ENCODE results near the gene VANGL1.

VANGL1 gene

DNA sequence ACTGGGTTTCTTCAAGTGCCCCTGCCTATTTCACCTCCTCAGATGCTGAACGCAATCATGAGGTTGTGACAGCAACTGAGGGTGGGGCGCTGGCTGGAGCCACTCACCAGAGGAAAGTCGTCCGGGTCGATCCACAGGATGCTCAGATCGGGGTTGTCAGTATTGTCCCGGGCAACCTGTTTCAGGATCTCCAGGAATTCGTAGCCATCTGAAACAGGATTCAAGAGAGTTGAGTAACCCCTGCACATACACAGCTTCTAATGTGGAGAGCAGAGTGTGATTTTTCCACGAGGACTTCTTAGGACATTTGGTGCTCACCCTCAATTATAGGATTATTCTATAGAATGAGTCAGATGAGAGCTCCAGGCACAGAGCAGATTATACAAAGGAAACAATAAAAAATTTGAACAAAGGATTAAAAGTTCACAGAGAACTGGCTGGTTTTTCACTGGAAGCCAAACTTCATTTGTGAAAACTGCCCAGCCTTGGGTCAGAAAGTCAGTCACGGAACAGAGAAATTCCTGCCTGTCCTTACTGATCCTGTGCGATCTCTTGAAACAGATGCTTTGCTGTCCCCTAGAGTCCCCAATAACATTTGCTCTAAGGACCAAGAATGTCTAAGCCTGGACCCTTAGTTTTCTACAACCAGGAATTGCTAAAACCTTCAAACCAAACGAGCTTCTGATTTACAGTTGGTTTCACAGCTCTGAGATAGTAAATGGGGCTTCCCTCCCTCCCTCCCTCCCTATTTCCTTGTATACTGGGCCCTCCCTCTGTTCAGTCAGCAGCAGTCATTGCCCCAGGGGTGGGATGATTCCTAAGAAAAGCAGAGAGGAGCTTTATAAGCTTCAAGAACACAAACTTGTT, 63.5 kb downstream of the VANGL1 start:
- no peak for DNase-seq (ENCODE audit: low read depth)

DNA sequence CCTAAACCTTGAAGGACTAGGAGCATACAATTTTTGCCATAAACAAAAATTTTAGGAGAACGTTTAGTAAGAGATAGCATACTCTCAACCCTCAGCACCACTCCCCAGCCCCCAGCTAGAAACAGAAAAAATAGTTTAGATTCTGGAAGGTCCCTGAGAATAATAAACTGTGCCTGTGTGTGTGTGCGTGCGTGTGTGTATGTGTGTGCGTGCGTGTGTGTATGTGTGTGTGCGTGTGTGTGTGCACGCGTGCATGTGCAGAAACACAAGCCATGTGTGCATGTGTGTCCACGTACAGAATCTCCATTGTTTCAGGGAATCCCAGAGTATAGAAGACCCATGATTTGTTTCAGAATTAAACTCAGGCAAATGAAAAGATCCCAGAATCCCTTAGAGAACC, 64.2 kb downstream of the VANGL1 start:
- no peak for DNase-seq (ENCODE audit: low read depth)

DNA sequence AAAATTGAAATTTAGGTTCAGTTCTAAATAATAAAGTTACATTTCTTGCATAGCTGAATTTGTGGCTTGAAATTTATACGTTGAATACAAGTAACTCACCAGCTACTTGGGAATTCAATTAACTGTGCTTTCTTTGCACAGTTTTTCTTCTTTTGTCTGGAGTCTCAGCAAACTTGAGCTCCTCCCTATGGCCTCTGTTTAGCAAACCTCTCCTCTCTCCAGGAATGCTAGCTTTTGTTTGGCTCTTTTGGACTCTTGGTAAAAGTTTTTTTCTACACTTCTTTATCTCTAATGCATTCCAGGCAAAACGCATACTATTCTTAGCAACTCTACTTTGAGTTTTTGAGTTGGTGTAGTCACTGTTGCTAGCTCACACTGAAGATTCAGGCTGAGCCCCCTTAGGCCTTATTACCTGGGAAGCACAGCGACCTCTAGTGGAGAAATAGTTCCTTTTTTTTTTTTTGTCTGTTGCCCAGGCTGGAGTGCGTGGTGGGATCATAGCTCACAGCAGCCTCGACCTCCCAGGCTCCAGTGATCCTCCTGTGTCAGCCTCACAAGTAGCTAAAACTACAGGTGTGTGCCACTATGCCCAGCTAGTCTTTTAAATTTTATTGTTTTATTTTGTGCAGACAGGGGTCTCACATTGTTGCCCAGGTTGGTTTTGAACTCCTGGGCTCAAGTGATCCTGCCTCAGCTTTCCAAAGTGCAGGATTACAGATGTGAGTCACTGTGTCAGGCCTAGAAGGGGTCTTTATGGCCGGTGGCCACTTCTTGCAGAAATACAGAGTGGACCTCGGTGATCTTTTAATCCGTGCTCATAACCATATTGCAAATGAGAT, 65.0 kb downstream of the VANGL1 start:
- no peak for DNase-seq (ENCODE audit: low read depth)

DNA sequence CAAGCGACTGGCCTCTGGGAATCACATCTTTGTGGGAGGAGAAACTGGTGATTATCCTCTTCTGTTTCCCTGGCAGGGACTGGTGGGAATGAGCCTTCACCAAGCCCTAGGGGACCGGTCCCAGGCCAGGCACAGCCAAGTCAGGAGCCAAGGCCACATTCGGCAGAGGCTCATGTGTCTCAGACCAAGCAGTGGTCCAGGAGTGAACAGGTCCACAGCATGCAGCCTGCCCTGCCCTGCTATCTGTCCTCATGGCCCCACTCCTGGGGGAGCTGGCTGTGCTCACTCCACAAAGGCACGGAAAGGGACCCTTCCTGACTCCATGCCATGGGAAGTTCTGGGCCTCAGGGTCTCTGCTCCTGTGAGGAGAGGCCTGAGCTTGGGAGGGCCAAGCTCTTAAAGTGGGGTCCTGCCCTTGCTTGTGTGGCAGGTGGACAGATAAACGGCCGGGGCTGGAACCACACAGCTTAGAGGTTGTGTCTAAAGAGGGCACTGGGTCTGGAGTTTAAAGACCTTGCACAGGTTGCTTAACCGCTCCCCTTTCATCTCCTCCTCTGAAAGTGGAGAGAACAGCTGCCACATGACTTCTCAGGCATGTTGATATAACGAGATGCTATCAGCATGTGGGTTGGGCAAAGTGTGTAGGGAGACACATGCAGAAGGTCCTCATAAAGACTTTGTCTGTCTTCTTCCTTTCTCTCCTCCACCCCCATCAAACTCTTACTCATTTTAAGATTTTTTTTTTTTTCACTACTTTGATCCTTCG, 69.3 kb downstream of the VANGL1 start:
- no peak for DNase-seq (ENCODE audit: low read depth)

DNA sequence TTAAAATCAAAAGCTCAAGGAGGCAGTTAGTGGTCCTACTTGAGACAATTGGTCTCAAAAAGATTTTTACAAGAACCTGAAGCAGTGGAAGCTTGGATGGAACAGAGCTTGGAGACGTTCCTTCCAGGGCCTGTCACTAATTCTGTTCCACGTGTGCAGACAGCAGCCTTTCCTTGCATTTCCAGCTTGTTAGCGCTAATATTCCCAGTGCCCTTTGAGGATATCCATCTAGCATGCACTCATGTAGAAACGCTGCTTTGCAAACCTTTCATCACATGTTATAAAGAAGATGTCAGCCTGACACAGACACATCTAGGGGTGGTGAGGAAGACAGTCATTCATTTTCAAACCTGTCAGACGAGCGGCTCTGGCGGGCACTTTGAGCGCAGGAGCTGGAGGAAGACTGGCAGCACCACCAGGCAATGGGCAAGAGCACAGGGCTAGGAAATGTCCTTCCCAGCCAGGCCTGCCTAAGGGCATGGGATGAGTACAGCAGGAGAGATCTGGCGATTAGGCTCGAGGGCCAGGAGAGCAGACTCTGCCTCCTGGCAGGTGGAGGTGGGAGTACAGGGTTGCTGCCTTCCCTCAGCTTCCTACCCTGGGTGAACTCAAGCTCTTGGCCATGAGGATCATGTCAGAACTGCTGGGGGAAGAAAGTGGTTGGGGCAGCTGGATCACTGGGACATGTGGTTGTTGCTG, 71.3 kb downstream of the VANGL1 start:
- no peak for DNase-seq (ENCODE audit: low read depth)

DNA sequence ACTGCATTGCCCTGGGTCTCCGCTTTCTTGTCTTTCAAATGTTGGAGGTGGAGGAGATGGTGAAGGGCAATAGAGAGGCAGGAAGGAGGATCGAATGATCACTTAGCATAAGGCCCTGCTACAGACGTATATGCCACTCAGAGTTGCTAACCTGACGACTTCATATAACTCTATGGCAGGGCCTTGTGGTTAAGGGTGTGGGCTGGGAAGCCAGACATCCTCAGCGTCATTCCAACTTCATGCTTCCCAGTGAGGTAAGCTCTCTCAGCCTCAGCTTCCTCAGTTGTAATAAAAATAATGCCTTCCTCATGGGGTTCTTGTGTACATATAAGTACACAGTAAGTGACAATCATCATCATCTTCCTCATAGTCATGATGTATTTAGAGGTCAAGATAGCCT, 72.1 kb downstream of the VANGL1 start:
- no peak for DNase-seq (ENCODE audit: low read depth)

DNA sequence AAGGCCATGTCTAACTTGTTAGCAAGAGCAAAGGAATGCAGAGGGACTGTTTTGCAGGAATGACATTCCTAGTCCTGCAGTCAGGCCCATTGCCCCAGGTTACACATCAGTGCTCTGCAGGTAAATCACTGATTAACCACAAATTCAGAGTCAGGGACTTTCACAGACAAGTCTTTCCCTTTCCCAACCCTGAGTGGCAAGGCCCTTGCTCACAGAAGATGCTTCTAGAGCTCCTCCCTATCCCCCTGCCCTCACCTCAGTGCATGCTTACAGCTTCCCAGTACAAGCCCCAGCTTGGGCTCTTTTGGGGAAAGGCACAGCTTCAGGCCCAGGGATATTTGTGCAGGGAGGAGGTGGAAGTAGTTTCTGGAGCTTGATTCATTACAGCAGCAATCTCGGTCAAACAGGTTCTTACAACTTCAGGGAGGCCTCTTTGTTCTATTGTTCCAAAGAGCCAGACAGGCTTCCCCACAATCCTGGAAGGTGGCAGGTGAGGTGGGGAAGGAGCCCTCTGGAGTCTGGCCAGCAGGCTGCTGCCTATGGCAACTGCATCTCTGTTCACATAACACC, 72.9 kb downstream of the VANGL1 start:
- DNase-seq (ENCODE audit: low read depth) = no peak

DNA sequence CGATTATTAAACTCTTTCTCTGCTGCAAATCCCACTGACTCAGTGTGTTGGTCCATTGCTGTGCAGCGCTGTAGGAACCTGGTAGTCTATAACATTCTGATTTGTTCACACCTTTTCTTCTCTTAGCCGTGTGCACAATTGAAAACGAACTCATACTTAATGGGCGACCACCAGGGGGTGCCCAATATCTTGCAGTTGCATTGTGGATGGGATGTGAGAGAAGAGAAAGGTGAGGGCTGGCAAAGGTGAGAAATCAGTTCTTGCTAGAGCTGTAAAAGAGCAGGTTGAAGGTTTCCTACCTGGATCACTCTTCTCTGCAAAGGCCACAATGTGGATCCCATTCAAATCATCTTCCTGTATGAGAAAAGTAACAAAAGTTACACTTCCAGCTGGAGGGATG, 75.8 kb downstream of the VANGL1 start:
- no peak for DNase-seq (ENCODE audit: low read depth)

DNA sequence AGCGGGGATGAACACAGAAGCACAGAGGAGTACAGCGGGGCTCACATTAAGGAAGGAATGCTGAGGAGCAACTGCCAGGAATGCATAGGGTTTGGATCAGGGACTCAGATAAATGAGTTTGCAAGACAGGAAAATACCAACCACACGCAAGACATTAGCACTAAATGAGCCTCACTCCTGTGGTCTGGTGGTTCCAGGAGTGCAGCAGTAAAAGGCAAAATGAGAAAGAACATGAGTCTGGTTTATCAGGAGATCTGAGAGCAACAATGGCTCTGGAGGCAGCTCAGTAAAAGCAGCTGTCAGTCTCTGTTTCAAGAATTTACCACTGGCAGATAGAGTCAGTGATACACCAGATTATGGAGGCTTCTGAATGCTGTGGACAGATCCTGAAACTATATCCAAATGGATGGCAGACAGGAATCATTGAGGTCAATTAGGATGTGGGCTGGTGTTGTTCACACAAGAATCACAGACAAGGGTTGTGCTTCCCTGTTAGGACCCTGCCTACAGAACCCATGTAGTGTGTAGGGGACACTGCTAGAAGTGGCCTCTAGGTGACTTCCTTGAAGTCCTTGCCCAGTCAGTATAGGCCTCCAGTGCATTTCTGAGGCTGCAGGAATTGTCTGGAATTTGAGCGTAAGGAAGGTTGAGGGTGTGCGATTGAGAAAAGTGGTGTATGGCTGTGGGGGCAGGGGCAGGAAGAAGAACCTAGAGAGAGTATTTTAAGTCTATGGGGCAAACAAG, 76.4 kb downstream of the VANGL1 start:
- no peak for DNase-seq (ENCODE audit: low read depth)

DNA sequence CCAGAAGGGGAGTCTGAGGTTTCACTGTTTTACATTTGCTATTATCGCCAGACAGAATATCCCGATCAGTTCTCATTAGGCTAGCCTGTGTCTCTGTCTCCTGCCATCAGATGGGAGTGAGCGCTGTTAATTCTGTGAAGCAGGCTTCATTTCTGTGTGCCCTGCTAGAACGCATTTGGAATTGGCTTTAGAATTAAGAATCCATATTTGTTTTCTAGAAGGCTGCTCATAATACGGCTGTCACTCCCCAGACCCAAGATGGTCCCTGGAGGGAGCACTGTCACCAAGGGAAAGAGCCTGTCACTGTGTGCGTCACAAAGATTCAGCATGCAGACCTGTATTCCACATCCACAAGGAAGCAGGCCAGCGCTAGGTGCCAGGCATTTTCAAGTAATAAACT, 77.5 kb downstream of the VANGL1 start:
- no peak for DNase-seq (ENCODE audit: low read depth)

DNA sequence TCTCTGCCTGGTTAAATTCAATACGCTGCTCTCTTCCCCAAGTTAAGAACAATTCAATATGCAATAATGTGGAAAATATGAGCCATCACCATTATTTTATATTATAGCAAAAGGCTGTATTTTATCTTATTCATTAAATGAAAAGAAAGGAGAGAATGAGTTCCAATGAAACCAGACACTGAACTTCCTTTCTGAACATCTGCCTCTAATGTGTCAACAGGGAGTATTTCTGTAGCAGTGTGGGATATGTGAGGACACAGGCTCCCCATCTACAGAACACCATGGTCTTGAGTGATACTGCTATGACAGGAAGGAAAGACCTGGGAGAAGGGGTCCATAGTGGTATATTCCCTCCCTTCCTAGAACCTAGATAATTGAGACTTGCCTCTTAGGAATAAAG, 80.5 kb downstream of the VANGL1 start:
- no peak for DNase-seq (ENCODE audit: low read depth)

DNA sequence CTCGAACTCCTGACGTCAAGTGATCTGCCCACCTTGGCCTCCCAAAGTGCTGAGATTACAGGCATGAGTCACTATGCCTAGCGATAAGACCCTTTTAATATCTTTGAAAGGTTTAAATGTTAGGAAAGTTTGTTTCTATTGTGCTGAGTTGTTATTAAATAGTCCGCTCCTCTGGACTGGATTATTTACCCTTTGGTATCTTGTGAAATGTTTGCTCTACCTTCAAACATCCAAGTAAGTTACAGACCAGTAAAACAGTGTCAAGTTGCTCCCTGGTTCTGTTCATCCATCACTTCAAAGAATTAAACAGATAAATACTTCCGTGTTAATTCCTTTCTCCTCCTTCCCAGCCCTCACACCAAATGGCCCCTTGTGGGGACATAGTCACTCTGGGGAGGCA, 82.0 kb downstream of the VANGL1 start:
- DNase-seq (ENCODE audit: low read depth) = no peak

DNA sequence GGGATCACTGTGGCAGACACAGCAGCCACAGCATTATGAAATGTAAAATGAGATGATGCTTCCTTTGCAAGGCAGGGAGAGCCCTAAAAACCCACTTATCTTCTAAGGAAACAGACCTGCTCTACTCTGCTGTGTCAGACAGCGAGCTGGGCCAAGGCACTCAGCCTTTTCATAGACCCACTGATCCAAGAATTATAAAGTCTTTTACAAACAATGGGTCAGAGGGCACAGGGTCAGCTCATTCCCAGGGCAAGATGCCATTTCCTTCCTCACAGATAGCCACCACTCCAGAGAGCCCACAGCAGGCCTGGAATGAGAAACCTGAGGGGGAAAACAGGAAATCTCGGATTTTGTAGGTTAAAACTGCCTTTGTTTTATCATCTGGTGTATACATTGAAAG, 83.8 kb downstream of the VANGL1 start:
- DNase-seq (ENCODE audit: low read depth) = no peak

DNA sequence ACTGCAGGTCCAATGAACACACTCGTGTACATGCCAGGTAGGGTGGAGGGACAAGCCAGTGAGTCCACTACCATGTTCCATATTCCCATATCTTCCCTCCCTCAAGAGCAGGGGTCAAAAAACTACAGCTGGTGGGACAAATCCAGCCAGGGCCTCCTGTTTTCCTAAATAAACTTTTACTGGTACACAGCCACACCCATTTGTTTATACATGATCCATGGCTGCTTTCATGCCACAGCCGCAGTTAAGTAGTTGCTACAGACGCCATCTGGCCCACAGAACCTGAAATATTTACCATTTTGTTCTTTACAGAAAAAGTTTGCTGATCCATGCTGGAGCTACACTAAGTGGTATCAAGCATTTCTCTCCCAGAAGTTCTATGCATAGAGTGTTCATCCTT, 84.4 kb downstream of the VANGL1 start:
- no peak for DNase-seq (ENCODE audit: low read depth)

DNA sequence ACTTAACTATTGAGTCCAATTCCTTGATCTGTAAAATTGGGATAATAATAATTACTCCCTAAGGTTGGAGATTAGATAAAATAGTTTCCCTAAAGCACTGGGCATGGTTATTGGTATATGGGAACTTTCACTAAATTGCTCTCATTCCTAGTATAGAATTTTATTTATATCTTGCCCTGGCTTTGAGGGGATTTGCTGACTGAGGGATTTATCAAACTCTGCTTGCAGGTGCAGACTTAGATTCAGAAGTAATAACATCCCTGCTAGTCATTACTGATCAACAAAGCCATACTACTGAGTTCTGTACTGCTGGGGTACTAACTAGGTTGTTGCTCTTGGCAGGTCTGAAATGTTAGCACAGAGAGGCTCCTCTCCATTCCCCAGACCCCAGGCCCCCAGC, 84.8 kb downstream of the VANGL1 start:
- DNase-seq (ENCODE audit: low read depth) = no peak

DNA sequence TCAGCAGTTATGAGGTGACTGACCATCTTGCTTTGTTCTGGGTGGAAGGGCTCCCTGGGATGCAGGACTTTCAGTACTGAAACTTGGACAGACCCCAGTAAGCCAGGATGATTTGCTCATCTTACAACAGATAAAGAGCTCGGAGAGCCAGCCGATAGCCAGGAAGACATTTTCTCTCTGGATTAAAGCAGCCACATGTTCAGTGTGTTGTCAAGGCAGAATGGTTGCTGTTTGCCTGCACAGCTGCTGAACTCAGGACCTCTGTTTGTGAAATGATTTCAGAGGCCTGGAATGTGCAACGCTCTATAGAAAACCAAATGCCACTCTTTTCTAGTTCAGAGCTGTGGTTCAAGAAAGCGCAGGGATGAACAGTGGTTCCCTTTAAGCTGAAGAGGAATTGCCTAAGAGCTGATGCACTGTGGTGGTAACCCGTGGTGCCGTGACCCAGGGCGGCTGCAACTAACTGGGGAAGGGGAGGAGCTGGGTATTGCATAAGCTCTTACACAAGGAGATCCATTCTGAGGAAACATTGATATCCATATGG, 86.0 kb downstream of the VANGL1 start:
- DNase-seq (ENCODE audit: low read depth) = no peak

DNA sequence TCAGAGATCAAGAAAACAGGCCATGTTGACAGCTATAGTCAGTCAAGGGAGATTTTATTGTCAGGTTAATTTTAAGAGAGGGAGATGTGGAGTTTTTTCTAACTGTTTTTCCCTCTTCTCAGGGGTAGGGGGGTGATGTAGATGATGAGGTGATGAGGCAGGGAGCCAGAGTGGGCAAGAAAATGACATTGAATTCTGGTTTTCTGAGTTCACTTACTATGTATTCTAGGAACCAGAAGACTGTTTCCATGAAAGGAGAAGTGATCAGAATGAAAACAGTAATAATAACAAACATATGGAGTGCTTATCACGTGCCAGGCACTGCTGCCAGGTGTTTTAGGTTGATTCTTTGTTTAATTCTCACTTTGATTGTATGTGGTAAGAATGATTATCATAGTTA, 86.6 kb downstream of the VANGL1 start:
- no peak for DNase-seq (ENCODE audit: low read depth)

DNA sequence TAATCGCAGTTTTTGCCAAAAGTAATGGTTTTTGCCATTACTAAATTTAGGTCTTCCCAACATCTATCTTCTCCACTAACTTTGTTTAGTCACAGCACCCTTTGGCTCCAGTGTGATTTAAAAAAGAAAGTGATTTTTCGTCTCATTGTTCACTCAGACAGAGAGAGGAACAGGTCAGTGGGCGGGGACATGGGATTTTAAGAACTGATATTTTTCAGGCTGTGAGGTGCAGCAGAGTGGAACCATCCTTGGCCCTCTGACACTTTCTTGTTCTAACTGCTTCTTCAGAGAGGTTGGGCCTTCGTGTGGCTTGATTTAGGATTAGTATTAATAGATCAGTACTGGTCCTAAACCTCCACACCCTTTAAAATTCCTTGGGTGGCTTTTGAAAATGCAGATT, 88.0 kb downstream of the VANGL1 start:
- no peak for DNase-seq (ENCODE audit: low read depth)

DNA sequence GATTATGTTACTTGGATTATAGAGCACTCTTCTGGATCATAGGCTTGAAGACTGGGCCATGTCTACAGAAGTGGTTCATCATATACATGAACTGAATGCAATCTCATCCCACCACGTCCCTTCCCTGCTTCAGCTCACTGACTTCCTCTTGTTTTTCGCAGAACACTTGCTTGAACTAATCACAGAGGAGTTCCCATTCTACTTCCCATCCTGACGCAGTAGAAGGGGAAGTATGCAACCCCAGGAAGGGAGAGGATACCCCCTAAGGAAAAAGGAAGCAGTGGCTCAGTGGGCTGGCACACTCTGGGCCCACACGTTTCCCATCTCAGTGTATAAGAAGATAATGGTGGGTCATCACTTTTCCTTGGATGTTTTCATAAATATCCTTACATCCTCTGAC, 90.5 kb downstream of the VANGL1 start:
- no peak for DNase-seq (ENCODE audit: low read depth)

DNA sequence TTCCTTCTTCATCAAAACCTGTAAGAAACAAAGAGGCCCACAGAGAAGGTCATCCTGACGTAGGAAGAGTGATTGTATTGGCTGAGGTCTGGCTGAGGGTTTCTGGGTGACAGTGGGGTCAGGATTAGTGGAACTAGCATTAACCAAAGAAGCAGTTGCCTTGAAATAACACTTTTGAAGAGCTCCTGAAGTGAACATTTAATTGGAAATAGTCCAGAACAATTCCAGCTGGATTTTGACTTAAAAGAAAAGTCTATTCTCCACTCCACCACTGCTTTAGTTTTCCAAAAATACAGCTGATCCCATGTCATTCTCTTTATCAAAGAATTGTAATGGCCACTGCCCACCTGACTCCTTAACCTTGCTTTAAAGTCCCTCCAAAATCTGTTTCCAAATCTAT, 99.0 kb downstream of the VANGL1 start:
- no peak for DNase-seq (ENCODE audit: low read depth)

Data from stimulated activated CD8-positive, alpha-beta memory T cell treated with anti-CD3 and anti-CD28 coated beads, Interleukin-15, amount 100 ng/mL, for 1 hour (primary cell).